HuH-7.5 (cell line): Measurements from ENCODE around the gene CCR7.

Source experiments
- DNase-seq: peaks from one replicate; pipeline ENCODE4 v3.0.0; 2011; ENCODE audit warnings: low spot score

The CCR7 gene

GRCh38 chr17:40535924-40536294 is 29.4 kb downstream of the CCR7 start:
- no peak for DNase-seq

GRCh38 chr17:40535438-40535837 is 29.8 kb downstream of the CCR7 start:
- no peak for DNase-seq

- no peak for DNase-seq
Observed at GRCh38 chr17:40534371-40535189, 30.7 kb downstream of the CCR7 start.

GRCh38 chr17:40533896-40534295 is 31.4 kb downstream of the CCR7 start:
- no peak for DNase-seq

GRCh38 chr17:40532520-40533253 is 32.6 kb downstream of the CCR7 start:
- DNase-seq, result no peak

GRCh38 chr17:40531051-40531991 is 34.0 kb downstream of the CCR7 start:
- DNase-seq, result no peak

GRCh38 chr17:40530531-40530994 is 34.7 kb downstream of the CCR7 start:
- DNase-seq, result no peak

GRCh38 chr17:40529991-40530390 is 35.3 kb downstream of the CCR7 start:
- no peak for DNase-seq

GRCh38 chr17:40528692-40529417 is 36.4 kb downstream of the CCR7 start:
- DNase-seq, result no peak

- DNase-seq, result no peak
Observed at GRCh38 chr17:40526668-40527067, 38.6 kb downstream of the CCR7 start.

GRCh38 chr17:40525294-40525693 is 40.0 kb downstream of the CCR7 start:
- DNase-seq, result no peak

- DNase-seq, result no peak
Observed at GRCh38 chr17:40524243-40524965, 40.9 kb downstream of the CCR7 start.

- no peak for DNase-seq
Observed at GRCh38 chr17:40522961-40523310, 42.3 kb downstream of the CCR7 start.

GRCh38 chr17:40522250-40522960 is 42.9 kb downstream of the CCR7 start:
- no peak for DNase-seq

GRCh38 chr17:40520991-40521453 is 44.2 kb downstream of the CCR7 start:
- no peak for DNase-seq

GRCh38 chr17:40519089-40519775 is 46.0 kb downstream of the CCR7 start:
- DNase-seq, result no peak

- DNase-seq, result no peak
Observed at GRCh38 chr17:40518401-40519088, 46.7 kb downstream of the CCR7 start.

- DNase-seq, result no peak
Observed at GRCh38 chr17:40517981-40518380, 47.3 kb downstream of the CCR7 start.

GRCh38 chr17:40517286-40517662 is 48.0 kb downstream of the CCR7 start:
- DNase-seq, result no peak
